K562 (cell line): ENCODE measurements around the gene ACKR2. TPM values are rescaled to one million over a fixed set of nuclear protein-coding genes. Genes with fewer than 3 reads are reported as not detected.
A peak's percentile ranks its signal among the peaks of the same experiment; 100 is the strongest.

Source experiments
- ASH1L ChIP-seq: fragments of 450-650 bp; IDR thresholded peaks from 2 replicates; pipeline ENCODE4 v1.6.1; 2018; ENCODE audit warnings: borderline replicate concordance, mild to moderate bottlenecking, low read depth; ENCODE audit not compliant: partially characterized antibody
- CBFA2T3 ChIP-seq: fragments of 450-650 bp; IDR thresholded peaks from 2 replicates; pipeline ENCODE4 v1.6.1; 2017
- ELF4 ChIP-seq: fragments of 450-650 bp; formaldehyde crosslinking; IDR thresholded peaks from 2 replicates; pipeline ENCODE4 v1.4.0; 2022; ENCODE audit warnings: missing genetic modification characterization
- ESRRA ChIP-seq: fragments of 450-650 bp; IDR thresholded peaks from 2 replicates; pipeline ENCODE4 v1.6.1; 2014; ENCODE audit warnings: low read depth, mild to moderate bottlenecking, moderate library complexity, borderline replicate concordance
- ESRRB ChIP-seq: fragments of 250-450 bp; sonication (Bioruptor Pico); IDR thresholded peaks from 2 replicates; pipeline ENCODE4 v1.5.0; 2020; ENCODE audit warnings: mild to moderate bottlenecking, moderate library complexity, borderline replicate concordance
- FOSL1 ChIP-seq: fragments of 200-800 bp; sonication (Bioruptor generic); conservative IDR thresholded peaks from 2 replicates; pipeline ENCODE4 v1.6.1; 2016; ENCODE audit warnings: missing genetic modification characterization, missing compliant biosample characterization
- GATAD2A ChIP-seq: fragments of 450-650 bp; IDR thresholded peaks from 2 replicates; pipeline ENCODE4 v1.6.1; 2017
- GATAD2B ChIP-seq: fragments of 450-650 bp; IDR thresholded peaks from 2 replicates; pipeline ENCODE4 v1.6.1; 2017; ENCODE audit warnings: mild to moderate bottlenecking, borderline replicate concordance
- HNRNPUL1 ChIP-seq: fragments of 200-400 bp; formaldehyde crosslinking; IDR thresholded peaks from 2 replicates; pipeline ENCODE4 v1.6.1; 2017; ENCODE audit warnings: low read length
- KLF16 ChIP-seq: IDR thresholded peaks from 2 replicates; pipeline ENCODE4 v1.6.1; 2016; ENCODE audit warnings: antibody characterized with exemption
- MLLT1 ChIP-seq, 2 experiments: fragments of 450-650 bp; IDR thresholded peaks; 2 replicates each; pipeline ENCODE4 v1.6.1; 2016
- NR1H2 ChIP-seq: sonication (generic); formaldehyde crosslinking; IDR thresholded peaks from 2 replicates; pipeline ENCODE4 v1.4.0; 2020; ENCODE audit warnings: mild to moderate bottlenecking, missing genetic modification reagents
- OTX1 ChIP-seq: fragments of 450-650 bp; formaldehyde crosslinking; IDR thresholded peaks from 2 replicates; pipeline ENCODE4 v1.4.0; 2022; ENCODE audit warnings: mild to moderate bottlenecking
- PHF8 ChIP-seq: fragments of 200-600 bp; sonication (generic); IDR thresholded peaks from 2 replicates; pipeline ENCODE4 v1.6.1; 2012; ENCODE audit warnings: mixed run types, mild to moderate bottlenecking, inconsistent platforms, low read length, moderate library complexity, borderline replicate concordance
- POLR2A ChIP-seq: fragments of 450-650 bp; conservative IDR thresholded peaks from 2 replicates; pipeline ENCODE4 v1.6.1; 2016
- SFPQ ChIP-seq: fragments of 200-400 bp; formaldehyde crosslinking; IDR thresholded peaks from 2 replicates; pipeline ENCODE4 v1.6.1; 2017; ENCODE audit warnings: mild to moderate bottlenecking, low read depth, low read length, moderate library complexity
- SMARCA4 ChIP-seq: fragments of 450-650 bp; IDR thresholded peaks from 2 replicates; pipeline ENCODE4 v1.6.1; 2016
- SRSF1 ChIP-seq: fragments of 200-400 bp; formaldehyde crosslinking; IDR thresholded peaks from 2 replicates; pipeline ENCODE4 v1.6.1; 2017; ENCODE audit warnings: mild to moderate bottlenecking, low read depth, low read length, moderate library complexity
- TCF3 ChIP-seq: sonication (generic); formaldehyde crosslinking; IDR thresholded peaks from 2 replicates; pipeline ENCODE4 v1.4.0; 2020; ENCODE audit warnings: mild to moderate bottlenecking, missing genetic modification reagents
- ZNF324 ChIP-seq: fragments of 250-450 bp; sonication (Bioruptor Pico); IDR thresholded peaks from 2 replicates; pipeline ENCODE4 v1.4.0; 2020; ENCODE audit warnings: mild to moderate bottlenecking
- ZNF583 ChIP-seq: fragments of 250-450 bp; sonication (Bioruptor Pico); IDR thresholded peaks from 2 replicates; pipeline ENCODE4 v1.4.0; 2020
- ZNF655 ChIP-seq: fragments of 250-450 bp; sonication (Bioruptor Pico); IDR thresholded peaks from 2 replicates; pipeline ENCODE4 v1.5.0; 2021
- polyA plus RNA-seq, 8 experiments: library from polyadenylated mRNA; depleted of rRNA in 4 of 8; stranded (reverse) in 5 of 8; unstranded in 3 of 8; fragments of >200 nt; fragmentation: Nextera tagmentation in 2 of 8; fragmentation: Illumina TruSeq in 1 of 8; extraction: Ambion mirVana in 2 of 8; extraction: Trizol in 1 of 8; gene quantifications; 2 replicates each; pipeline versions ENCODE4 v1.2.1 to v1.2.3, GENCODE V29; 2011 to 2014; ENCODE audit warnings: inconsistent platforms in 1 of 8, missing spikeins in 1 of 8
- total RNA-seq, 7 experiments: library from RNA; depleted of rRNA in 6 of 7; stranded (reverse); fragments of >200 nt in 6 of 7; fragmentation: Illumina TruSeq in 2 of 7; extraction: Trizol in 2 of 7; gene quantifications; 2 replicates each; pipeline versions ENCODE4 v1.2.1 to v1.2.3, GENCODE V29; 2011 to 2021; ENCODE audit warnings: low replicate concordance in 1 of 7
- TF ChIP-seq, protein P1 (sequence below): fragments of 450-650 bp; formaldehyde crosslinking; IDR thresholded peaks from 2 replicates; pipeline ENCODE4 v1.4.0; 2020; ENCODE audit warnings: mild to moderate bottlenecking, moderate library complexity
- TF ChIP-seq, protein P2 (sequence below): fragments of 200-800 bp; sonication (Bioruptor generic); IDR thresholded peaks from 2 replicates; pipeline ENCODE4 v1.6.1; 2017; ENCODE audit warnings: missing genetic modification characterization, missing compliant biosample characterization

The ACKR2 gene
- total and polyA plus RNA-seq, 9 of the 15 experiments (the other 6 are each of a cell fraction or from before 2014, with no cell fraction given) = 0.03 to 0.69 (median 0.25) TPM; not detected in 1

GRCh38 chr3:42902257-42902656 lies 93.0 kb downstream of the ACKR2 start (continued):
- TF ChIP-seq ESRRA (peak; percentile 95), ESRRB (CRISPR knock-in tag) (no peak), CBFA2T3 (peak; percentile 81), FOSL1 (tag) (peak; percentile 91), ZNF655 (CRISPR knock-in tag) (no peak), ASH1L (no peak), MLLT1 (IDR thresholded peaks at IDR 0.05) (no peak), ELF4 (CRISPR knock-in tag) (0 out of 2 replicates have a peak, but pooled peaks have one; percentile 71), PHF8 (no peak), GATAD2B (no peak), OTX1 (no peak), POLR2A (no peak), ZNF583 (peak; percentile 65; the same call in 1 of the 2 replicates), SFPQ (no peak), KLF16 (peak; percentile 15; the same call in 1 of the 2 replicates), GATAD2A (no peak), HNRNPUL1 (no peak), SRSF1 (no peak), SMARCA4 (peak; percentile 24; the same call in 1 of the 2 replicates), TCF3 (peak; percentile 29; the same call in 1 of the 2 replicates), NR1H2 (CRISPR knock-in tag) (no peak), ZNF324 (CRISPR knock-in tag) (no peak)
- TF ChIP-seq, protein P1, sequence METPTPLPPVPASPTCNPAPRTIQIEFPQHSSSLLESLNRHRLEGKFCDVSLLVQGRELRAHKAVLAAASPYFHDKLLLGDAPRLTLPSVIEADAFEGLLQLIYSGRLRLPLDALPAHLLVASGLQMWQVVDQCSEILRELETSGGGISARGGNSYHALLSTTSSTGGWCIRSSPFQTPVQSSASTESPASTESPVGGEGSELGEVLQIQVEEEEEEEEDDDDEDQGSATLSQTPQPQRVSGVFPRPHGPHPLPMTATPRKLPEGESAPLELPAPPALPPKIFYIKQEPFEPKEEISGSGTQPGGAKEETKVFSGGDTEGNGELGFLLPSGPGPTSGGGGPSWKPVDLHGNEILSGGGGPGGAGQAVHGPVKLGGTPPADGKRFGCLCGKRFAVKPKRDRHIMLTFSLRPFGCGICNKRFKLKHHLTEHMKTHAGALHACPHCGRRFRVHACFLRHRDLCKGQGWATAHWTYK (CRISPR knock-in tag) = 0 out of 2 replicates have a peak, but pooled peaks have one; percentile 31
- TF ChIP-seq, protein P2, sequence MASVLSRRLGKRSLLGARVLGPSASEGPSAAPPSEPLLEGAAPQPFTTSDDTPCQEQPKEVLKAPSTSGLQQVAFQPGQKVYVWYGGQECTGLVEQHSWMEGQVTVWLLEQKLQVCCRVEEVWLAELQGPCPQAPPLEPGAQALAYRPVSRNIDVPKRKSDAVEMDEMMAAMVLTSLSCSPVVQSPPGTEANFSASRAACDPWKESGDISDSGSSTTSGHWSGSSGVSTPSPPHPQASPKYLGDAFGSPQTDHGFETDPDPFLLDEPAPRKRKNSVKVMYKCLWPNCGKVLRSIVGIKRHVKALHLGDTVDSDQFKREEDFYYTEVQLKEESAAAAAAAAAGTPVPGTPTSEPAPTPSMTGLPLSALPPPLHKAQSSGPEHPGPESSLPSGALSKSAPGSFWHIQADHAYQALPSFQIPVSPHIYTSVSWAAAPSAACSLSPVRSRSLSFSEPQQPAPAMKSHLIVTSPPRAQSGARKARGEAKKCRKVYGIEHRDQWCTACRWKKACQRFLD (CRISPR knock-in tag) = 0 out of 2 replicates have a peak, but pooled peaks have one; percentile 64
